BLaER1 (cell line): Measurements from ENCODE around the gene CTDSP2.

Source experiments
- H3K27ac ChIP-seq: shearing (Covaris generic); formaldehyde crosslinking; 2 replicates; pipeline ENCODE4 v1.8.1; 2022
- H3K27me3 ChIP-seq: shearing (Covaris generic); formaldehyde crosslinking; 2 replicates; pipeline ENCODE4 v1.8.1; 2022
- H3K36me3 ChIP-seq: shearing (Covaris generic); formaldehyde crosslinking; 2 replicates; pipeline ENCODE4 v1.8.1; 2022
- H3K4me1 ChIP-seq: shearing (Covaris generic); formaldehyde crosslinking; 2 replicates; pipeline ENCODE4 v1.8.1; 2022
- H3K4me2 ChIP-seq: shearing (Covaris generic); formaldehyde crosslinking; 2 replicates; pipeline ENCODE4 v1.8.1; 2022
- H3K4me3 ChIP-seq: shearing (Covaris generic); formaldehyde crosslinking; 2 replicates; pipeline ENCODE4 v1.8.1; 2022
- H3K9ac ChIP-seq: shearing (Covaris generic); formaldehyde crosslinking; 2 replicates; pipeline ENCODE4 v1.8.1; 2022
- H3K9me3 ChIP-seq: shearing (Covaris generic); formaldehyde crosslinking; 2 replicates; pipeline ENCODE4 v1.8.1; 2022
- H4K20me1 ChIP-seq: shearing (Covaris generic); formaldehyde crosslinking; 2 replicates; pipeline ENCODE4 v1.8.1; 2022
- Cebpa-rat ChIP-seq: shearing (Covaris generic); IDR thresholded peaks from 2 replicates; pipeline ENCODE4 v1.8.1; 2022

Gene CTDSP2

DNA sequence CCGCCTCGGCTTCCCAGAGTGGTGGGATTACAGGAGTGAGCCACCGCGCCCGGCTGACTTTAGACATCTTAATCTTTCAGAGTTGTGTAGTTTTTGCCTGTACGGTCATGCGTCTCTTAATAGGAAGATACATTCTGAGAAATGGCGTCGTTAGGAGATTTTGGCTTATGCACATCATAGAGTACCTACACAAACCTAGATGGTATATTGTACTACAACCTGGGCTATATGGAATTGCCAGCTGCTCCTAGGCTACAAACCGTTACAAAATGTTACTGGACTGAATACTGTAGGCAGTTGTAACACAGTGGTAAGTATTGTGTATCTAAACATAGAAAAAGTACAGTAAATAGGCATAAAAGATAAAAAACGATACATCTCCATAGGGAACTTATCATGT is 62.7 kb downstream of the CTDSP2 start:
- Histone ChIP-seq H3K4me1 (peaks cover 35% of the 10 kb centered on the region), H4K20me1 (peaks cover 40% of the 10 kb centered on the region), H3K4me2 (peak overlapping the region; percentile 92), H3K36me3 (peaks cover 63% of the 10 kb centered on the region), H3K4me3 (peak overlapping the region; percentile 92), H3K9ac (peak overlapping the region; percentile 92; the same call in 1 of the 2 replicates), H3K9me3 (no peaks in the 10 kb centered on the region), H3K27me3 (no peaks in the 10 kb centered on the region), H3K27ac (no peak overlapping the region)
- TF ChIP-seq Cebpa-rat = no peak

- Histone ChIP-seq H3K9me3 (no peaks in the 10 kb centered on the region), H3K9ac (peak overlapping the region; percentile 92), H4K20me1 (peaks cover 36% of the 10 kb centered on the region), H3K4me3 (peak overlapping the region; percentile 92), H3K27me3 (no peaks in the 10 kb centered on the region), H3K4me1 (peaks cover 35% of the 10 kb centered on the region), H3K4me2 (peak overlapping the region; percentile 92), H3K36me3 (peaks cover 63% of the 10 kb centered on the region), H3K27ac (peak overlapping the region; percentile 83)
- TF ChIP-seq Cebpa-rat = no peak
These were observed 63.1 kb downstream of the CTDSP2 start for GRCh38 chr12:57783466-57783801.

DNA sequence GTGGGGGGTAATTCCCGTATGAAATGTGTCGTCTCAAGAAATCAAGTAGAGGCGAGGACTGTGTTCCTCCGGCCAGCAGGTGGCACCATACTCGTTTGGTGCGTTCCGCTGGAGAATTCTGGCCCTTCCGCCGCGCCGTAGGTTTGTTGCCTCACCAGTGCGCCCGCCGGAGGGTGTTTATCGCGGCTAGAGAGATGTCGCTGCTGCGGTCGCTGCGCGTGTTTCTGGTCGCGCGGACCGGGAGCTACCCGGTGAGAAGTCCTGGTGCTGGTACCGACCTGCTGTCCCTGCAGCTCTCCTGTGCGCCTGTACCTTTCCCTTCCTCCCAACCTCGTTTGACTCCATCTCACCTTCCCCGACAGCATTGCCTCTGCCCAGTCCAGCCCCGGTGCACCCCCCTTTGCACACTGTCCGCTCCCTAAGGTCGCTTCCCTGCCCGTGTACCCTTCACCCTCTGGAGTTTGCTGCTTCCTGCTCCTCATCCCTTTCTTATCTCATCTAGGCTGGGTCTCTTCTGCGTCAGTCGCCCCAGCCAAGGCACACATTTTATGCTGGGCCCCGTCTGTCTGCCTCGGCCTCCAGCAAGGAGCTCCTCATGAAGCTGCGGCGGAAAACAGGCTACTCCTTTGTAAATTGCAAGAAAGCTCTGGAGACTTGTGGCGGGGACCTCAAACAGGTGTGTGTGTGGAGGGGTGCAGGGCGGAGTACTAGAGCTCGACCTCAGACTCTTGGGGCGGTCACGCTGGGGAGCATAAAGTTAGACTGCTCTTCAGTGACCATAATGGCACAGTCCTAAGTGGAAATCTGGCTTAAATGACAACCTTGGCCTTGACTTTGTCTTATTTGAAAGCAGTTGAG is 63.7 kb downstream of the CTDSP2 start, which contains the start of gene TSFM:
Gene TSFM, plus strand, starts transcription at position 180 of the 858 bp plus-strand sequence. Its CDS starts 15 bp downstream, at position 195.
- Histone ChIP-seq H3K9ac (peak within 1 kb of the TSS; percentile 92), H4K20me1 (peaks cover 36% of the 10 kb centered on the region), H3K36me3 (peaks cover 59% of the 10 kb centered on the region), H3K9me3 (no peaks in the 10 kb centered on the region), H3K4me1 (peaks cover 35% of the 10 kb centered on the region), H3K27me3 (no peaks in the 10 kb centered on the region), H3K4me3 (peak within 1 kb of the TSS; percentile 92), H3K27ac (peak within 1 kb of the TSS; percentile 83), H3K4me2 (peak within 1 kb of the TSS; percentile 92)
- TF ChIP-seq Cebpa-rat = peak; percentile 69; the same call in 1 of the 2 replicates

DNA sequence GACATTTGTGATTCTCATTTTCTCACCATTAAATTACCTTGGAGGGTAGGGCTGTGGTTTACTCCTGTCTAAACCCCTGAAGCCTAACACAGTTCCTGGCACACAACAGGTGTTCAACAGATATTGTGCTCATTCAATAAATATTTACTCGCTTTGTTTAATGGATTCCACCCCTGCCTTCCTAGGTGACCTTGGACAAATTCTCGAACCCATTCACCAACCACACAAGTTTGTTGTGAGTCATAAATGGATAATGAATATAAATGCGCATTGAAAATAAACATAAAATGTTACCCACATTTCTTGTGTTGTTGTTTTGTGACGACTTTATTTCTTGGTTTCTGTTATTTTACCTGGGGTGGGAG is 64.3 kb downstream of the CTDSP2 start:
- H3K27ac ChIP-seq = 0 out of 2 replicates have a peak overlapping the region, but pooled peaks have one; percentile 35
- peaks cover 30% of the 10 kb centered on the region for H4K20me1 ChIP-seq
- no peak overlapping the region for H3K9ac ChIP-seq
- H3K9me3 ChIP-seq = no peaks in the 10 kb centered on the region
- H3K4me2 ChIP-seq = peak overlapping the region; percentile 67
- peak overlapping the region; percentile 92 for H3K4me3 ChIP-seq
- H3K4me1 ChIP-seq = peaks cover 35% of the 10 kb centered on the region
- H3K27me3 ChIP-seq = no peaks in the 10 kb centered on the region
- H3K36me3 ChIP-seq = peaks cover 53% of the 10 kb centered on the region
- no peak for TF ChIP-seq Cebpa-rat

- no peak for TF ChIP-seq Cebpa-rat
- Histone ChIP-seq H3K36me3 (peaks cover 49% of the 10 kb centered on the region), H3K9me3 (no peaks in the 10 kb centered on the region), H3K27ac (peak overlapping the region; percentile 35; the same call in 1 of the 2 replicates), H3K4me1 (peaks cover 35% of the 10 kb centered on the region), H3K4me2 (peak overlapping the region; percentile 67), H3K4me3 (no peak overlapping the region), H3K27me3 (no peaks in the 10 kb centered on the region), H4K20me1 (peaks cover 26% of the 10 kb centered on the region), H3K9ac (0 out of 2 replicates have a peak overlapping the region, but pooled peaks have one; percentile 9)
These were observed 64.7 kb downstream of the CTDSP2 start for GRCh38 chr12:57781801-57782200.

DNA sequence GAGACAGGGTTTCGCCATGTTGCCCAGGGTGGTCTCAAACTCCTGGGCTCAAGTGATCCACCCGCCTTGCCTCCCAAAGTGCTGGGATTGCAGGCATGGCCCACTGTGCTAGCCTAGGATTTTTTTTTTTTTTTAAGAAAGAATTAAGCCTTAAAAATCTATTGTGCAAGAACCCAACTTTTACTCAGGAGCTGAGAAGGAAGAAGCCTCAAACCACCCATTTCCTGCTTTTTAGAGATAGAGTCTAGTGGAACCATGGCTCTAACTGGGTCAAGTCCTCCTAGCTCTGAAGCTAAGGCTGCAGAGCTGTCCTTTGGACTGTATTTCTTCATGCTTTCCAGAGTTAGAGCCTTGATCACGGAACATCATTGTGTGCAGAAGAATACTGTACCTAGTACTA is 65.3 kb downstream of the CTDSP2 start:
- H3K9me3 ChIP-seq = no peaks in the 10 kb centered on the region
- H3K9ac ChIP-seq = 0 out of 2 replicates have a peak overlapping the region, but pooled peaks have one; percentile 9
- H3K27ac ChIP-seq = peak overlapping the region; percentile 35; the same call in 1 of the 2 replicates
- H3K27me3 ChIP-seq = no peaks in the 10 kb centered on the region
- H3K4me1 ChIP-seq = peaks cover 35% of the 10 kb centered on the region
- H3K4me3 ChIP-seq = no peak overlapping the region
- TF ChIP-seq Cebpa-rat = peak; percentile 53; the same call in 1 of the 2 replicates
- H3K36me3 ChIP-seq = peaks cover 43% of the 10 kb centered on the region
- peaks cover 23% of the 10 kb centered on the region for H4K20me1 ChIP-seq
- H3K4me2 ChIP-seq = peak overlapping the region; percentile 67

- Histone ChIP-seq H3K9me3 (no peaks in the 10 kb centered on the region), H3K9ac (no peak overlapping the region), H4K20me1 (peaks cover 14% of the 10 kb centered on the region), H3K27me3 (no peaks in the 10 kb centered on the region), H3K27ac (no peak overlapping the region), H3K4me1 (peaks cover 35% of the 10 kb centered on the region), H3K4me3 (no peak overlapping the region), H3K36me3 (peaks cover 35% of the 10 kb centered on the region), H3K4me2 (peak overlapping the region; percentile 67)
- no peak for TF ChIP-seq Cebpa-rat
These were observed 66.1 kb downstream of the CTDSP2 start for GRCh38 chr12:57780284-57780897.

DNA sequence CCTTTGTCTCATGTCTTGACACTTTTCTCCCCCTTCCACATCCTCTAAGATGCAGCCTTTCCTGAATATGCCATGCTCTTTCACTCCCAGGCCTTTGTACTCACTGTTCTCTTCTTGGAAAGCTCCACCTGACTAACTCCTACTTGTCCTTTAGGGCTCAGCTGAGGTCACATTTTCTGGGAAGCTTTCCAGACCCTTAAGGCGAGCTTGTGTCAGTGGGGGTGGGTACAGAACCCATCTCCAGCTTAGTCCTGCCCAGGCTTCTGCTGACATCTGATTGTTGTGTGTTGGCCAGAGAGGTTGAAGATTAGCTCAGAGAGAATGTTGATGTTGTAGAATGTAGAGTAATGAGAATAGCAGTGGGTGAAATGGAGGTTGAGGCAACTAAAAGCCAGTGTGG is 66.8 kb downstream of the CTDSP2 start:
- TF ChIP-seq Cebpa-rat = no peak
- Histone ChIP-seq H3K4me3 (no peak overlapping the region), H3K4me2 (no peak overlapping the region), H3K9ac (no peak overlapping the region), H3K27ac (no peak overlapping the region), H3K9me3 (no peaks in the 10 kb centered on the region), H3K27me3 (no peaks in the 10 kb centered on the region), H3K4me1 (peaks cover 35% of the 10 kb centered on the region), H4K20me1 (peaks cover 14% of the 10 kb centered on the region; the same call in 1 of the 2 replicates), H3K36me3 (peaks cover 29% of the 10 kb centered on the region)

- TF ChIP-seq Cebpa-rat = no peak
- Histone ChIP-seq H4K20me1 (peaks cover 2% of the 10 kb centered on the region; the same call in 1 of the 2 replicates), H3K9ac (no peak overlapping the region), H3K4me2 (no peak overlapping the region), H3K4me3 (no peak overlapping the region), H3K9me3 (no peaks in the 10 kb centered on the region), H3K27ac (no peak overlapping the region), H3K36me3 (peaks cover 19% of the 10 kb centered on the region), H3K27me3 (no peaks in the 10 kb centered on the region), H3K4me1 (peaks cover 34% of the 10 kb centered on the region)
These were observed 68.6 kb downstream of the CTDSP2 start for GRCh38 chr12:57777911-57778310.

- peaks cover 37% of the 10 kb centered on the region for H3K4me1 ChIP-seq
- TF ChIP-seq Cebpa-rat = no peak
These were observed 69.2 kb downstream of the CTDSP2 start for GRCh38 chr12:57777367-57777766.

More at GRCh38 chr12:57777367-57777766, 69.2 kb downstream of the CTDSP2 start:
- no peak overlapping the region for H3K9ac ChIP-seq
- no peak overlapping the region for H3K27ac ChIP-seq
- H3K4me2 ChIP-seq = no peak overlapping the region
- H3K36me3 ChIP-seq = peaks cover 19% of the 10 kb centered on the region
- H3K27me3 ChIP-seq = no peaks in the 10 kb centered on the region
- H4K20me1 ChIP-seq = no peaks in the 10 kb centered on the region
- no peak overlapping the region for H3K4me3 ChIP-seq
- no peaks in the 10 kb centered on the region for H3K9me3 ChIP-seq
